Skeletal muscle tissue (tissue), 4 donors: ENCODE data around the gene ZBTB7B. TPM values are rescaled to one million over a fixed set of nuclear protein-coding genes. Genes with fewer than 3 reads are reported as not detected.

Source experiments
- H3K27ac ChIP-seq: one replicate; pipeline ENCODE4 v1.7.0; 2013; ENCODE audit warnings: mild to moderate bottlenecking, low read depth, low read length, inconsistent platforms
- H3K27me3 ChIP-seq, 3 donors: one replicate each; pipeline ENCODE4 v1.7.0; 2013; ENCODE audit warnings: low read length in 3 of 3; ENCODE audit not compliant: control insufficient read depth in 3 of 3, insufficient read depth in 3 of 3
- H3K36me3 ChIP-seq, 3 donors: one replicate each; pipeline ENCODE4 v1.7.0; 2013; ENCODE audit warnings: low read length in 3 of 3; ENCODE audit not compliant: control insufficient read depth in 3 of 3, insufficient read depth in 3 of 3
- H3K4me1 ChIP-seq, 3 donors: one replicate each; pipeline ENCODE4 v1.7.0; 2013; ENCODE audit warnings: low read length in 3 of 3, mild to moderate bottlenecking in 3 of 3; ENCODE audit not compliant: control insufficient read depth in 3 of 3, insufficient read depth in 3 of 3
- H3K4me3 ChIP-seq, 3 donors: one replicate each; pipeline ENCODE4 v1.7.0; 2013; ENCODE audit warnings: low read length in 3 of 3
- H3K9ac ChIP-seq, 3 donors: one replicate each; pipeline ENCODE4 v1.7.0; 2013; ENCODE audit warnings: low read length in 3 of 3, mild to moderate bottlenecking in 3 of 3, moderate library complexity in 2 of 3, low read depth in 1 of 3
- H3K9me3 ChIP-seq, 3 donors: one replicate each; pipeline ENCODE4 v1.7.0; 2013; ENCODE audit warnings: low read length in 3 of 3; ENCODE audit not compliant: control insufficient read depth in 3 of 3
- total RNA-seq: library from RNA; depleted of rRNA; stranded (reverse); fragments of >200 nt; gene quantifications from one replicate; pipeline ENCODE4 v1.2.3, GENCODE V29; 2014
- donor health status: Osteomylitis.

Gene ZBTB7B
- total RNA-seq, 1 donor from 2014 or later, result 7.8 TPM

GRCh38 chr1:155043301-155043702 is 40.7 kb downstream of the ZBTB7B start:
- Histone ChIP-seq H3K27ac (no peak overlapping the region), H3K9me3 (no peaks in the 10 kb centered on the region), H3K4me3 (no peak overlapping the region), H3K36me3 (no peaks in the 10 kb centered on the region), H3K27me3 (no peaks in the 10 kb centered on the region), H3K4me1 (peaks cover 21 to 40% (median 37%) of the 10 kb centered on the region in 3 donors), H3K9ac (no peak overlapping the region)

GRCh38 chr1:155043793-155044192 is 41.2 kb downstream of the ZBTB7B start:
- no peak overlapping the region for H3K4me3 ChIP-seq

DNA sequence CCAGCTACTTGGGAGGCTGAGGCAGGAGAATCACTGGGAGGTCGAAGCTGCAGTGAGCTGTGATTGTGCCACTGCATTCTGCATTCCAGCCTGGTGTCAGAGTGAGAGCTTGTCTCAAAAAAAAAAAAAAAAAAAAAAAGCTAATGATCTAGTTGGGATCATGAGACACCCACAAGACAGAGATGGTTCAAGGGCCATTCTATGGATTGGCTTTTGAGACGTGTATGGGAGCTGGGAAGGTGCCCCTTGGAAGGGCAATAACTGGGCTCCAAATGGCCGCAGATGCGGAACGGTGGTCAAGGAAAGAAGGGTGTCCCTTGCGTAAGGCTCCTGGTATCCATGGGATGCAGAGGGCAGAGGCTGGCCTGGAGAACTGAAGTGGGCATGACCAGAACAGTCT is 41.8 kb downstream of the ZBTB7B start:
- peaks cover 12 to 40% (median 32%) of the 10 kb centered on the region in 3 donors for H3K4me1 ChIP-seq
- H3K9me3 ChIP-seq, result no peaks in the 10 kb centered on the region
- H3K9ac ChIP-seq, result peak overlapping the region in 1 of 3 donors; percentile 16
- H3K27me3 ChIP-seq, result no peaks in the 10 kb centered on the region
- no peaks in the 10 kb centered on the region for H3K36me3 ChIP-seq
- peak overlapping the region in 1 of 3 donors; percentile 40 for H3K4me3 ChIP-seq
- H3K27ac ChIP-seq, result peak overlapping the region; percentile 69

More at GRCh38 chr1:155043793-155044192, 41.2 kb downstream of the ZBTB7B start:
- Histone ChIP-seq H3K27me3 (no peaks in the 10 kb centered on the region), H3K27ac (no peak overlapping the region), H3K9ac (no peak overlapping the region), H3K4me1 (peaks cover 16 to 40% (median 37%) of the 10 kb centered on the region in 3 donors), H3K36me3 (no peaks in the 10 kb centered on the region), H3K9me3 (no peaks in the 10 kb centered on the region)

DNA sequence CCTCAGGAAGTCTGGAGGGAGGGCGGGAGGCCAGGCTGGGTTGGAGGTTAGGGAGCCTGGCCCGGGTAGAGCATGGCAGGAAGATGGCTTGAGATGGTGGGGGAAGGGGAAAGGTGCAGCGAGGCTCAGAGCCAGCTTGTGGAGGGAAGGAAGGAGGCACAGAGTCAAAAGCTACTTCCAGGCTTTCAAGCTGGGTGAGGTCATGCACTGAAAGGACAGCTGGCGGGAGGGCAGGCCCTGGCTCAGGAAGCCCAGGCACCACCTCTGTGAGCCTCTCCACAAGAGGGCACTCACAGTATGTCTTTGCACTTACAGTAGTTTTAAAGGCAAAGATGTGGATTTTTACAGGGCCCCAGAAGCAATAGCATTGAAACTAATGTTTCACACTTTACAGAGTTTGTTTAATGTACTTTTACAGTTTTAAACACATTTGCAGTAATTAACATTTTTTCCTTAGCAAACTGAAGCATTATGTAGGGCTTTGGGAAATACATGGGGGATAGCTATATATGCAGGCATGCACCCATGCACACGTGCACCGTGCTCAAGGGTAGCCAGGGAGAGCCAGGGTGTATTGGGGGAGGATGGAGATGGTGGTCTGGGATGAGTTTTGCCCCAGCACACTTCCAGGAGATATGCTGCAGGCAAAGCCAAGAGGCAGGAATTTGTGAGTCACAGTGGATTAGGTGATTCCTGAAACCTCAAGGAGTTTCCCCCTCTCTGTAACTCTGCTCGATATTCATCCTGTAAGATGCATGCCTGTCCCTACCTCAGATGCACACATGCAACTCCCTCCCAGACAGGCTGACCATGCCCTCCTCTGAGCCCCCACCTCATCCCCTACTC is 42.4 kb downstream of the ZBTB7B start:
- Histone ChIP-seq H3K4me1 (peaks cover 17 to 46% (median 37%) of the 10 kb centered on the region in 3 donors), H3K9ac (peak overlapping the region in 1 of 3 donors; percentile 16), H3K27me3 (no peaks in the 10 kb centered on the region), H3K36me3 (no peaks in the 10 kb centered on the region), H3K4me3 (peak overlapping the region in 2 of 3 donors; percentile 22 to 40), H3K27ac (peak overlapping the region; percentile 69), H3K9me3 (no peaks in the 10 kb centered on the region)

GRCh38 chr1:155048449-155049334 is 46.1 kb downstream of the ZBTB7B start:
- Histone ChIP-seq H3K4me1 (peaks cover 40 to 74% (median 62%) of the 10 kb centered on the region in 3 donors), H3K27me3 (no peaks in the 10 kb centered on the region), H3K27ac (no peak overlapping the region), H3K9ac (peak overlapping the region in 1 of 3 donors; percentile 45), H3K4me3 (no peak overlapping the region), H3K9me3 (no peaks in the 10 kb centered on the region), H3K36me3 (peaks cover 0 to 3% (median 1%) of the 10 kb centered on the region in 3 donors)

- H3K27ac ChIP-seq, result peak overlapping the region; percentile 75
- H3K36me3 ChIP-seq, result peaks cover 6 to 10% (median 9%) of the 10 kb centered on the region in 3 donors
- no peaks in the 10 kb centered on the region for H3K9me3 ChIP-seq
- peaks cover 35 to 66% (median 56%) of the 10 kb centered on the region in 3 donors for H3K4me1 ChIP-seq
- peak overlapping the region; percentile 76 to 91 (median 84) for H3K9ac ChIP-seq
- peak overlapping the region; percentile 70 to 87 (median 86) for H3K4me3 ChIP-seq
- no peaks in the 10 kb centered on the region for H3K27me3 ChIP-seq
Observed at GRCh38 chr1:155049651-155050559, 47.3 kb downstream of the ZBTB7B start.

GRCh38 chr1:155050560-155051341 is 48.1 kb downstream of the ZBTB7B start, which contains the start of gene ADAM15:
TSS of gene ADAM15 (plus strand) at chr1:155051316. CDS start at chr1:155051387, 71 bp downstream.
- no peaks in the 10 kb centered on the region for H3K27me3 ChIP-seq
- peak within 1 kb of the TSS; percentile 76 to 91 (median 84) for H3K9ac ChIP-seq
- H3K4me3 ChIP-seq, result peak within 1 kb of the TSS; percentile 70 to 87 (median 86)
- H3K4me1 ChIP-seq, result peaks cover 28 to 57% (median 48%) of the 10 kb centered on the region in 3 donors
- H3K9me3 ChIP-seq, result no peaks in the 10 kb centered on the region
- H3K36me3 ChIP-seq, result peaks cover 10 to 14% (median 13%) of the 10 kb centered on the region in 3 donors
- peak within 1 kb of the TSS; percentile 75 for H3K27ac ChIP-seq

DNA sequence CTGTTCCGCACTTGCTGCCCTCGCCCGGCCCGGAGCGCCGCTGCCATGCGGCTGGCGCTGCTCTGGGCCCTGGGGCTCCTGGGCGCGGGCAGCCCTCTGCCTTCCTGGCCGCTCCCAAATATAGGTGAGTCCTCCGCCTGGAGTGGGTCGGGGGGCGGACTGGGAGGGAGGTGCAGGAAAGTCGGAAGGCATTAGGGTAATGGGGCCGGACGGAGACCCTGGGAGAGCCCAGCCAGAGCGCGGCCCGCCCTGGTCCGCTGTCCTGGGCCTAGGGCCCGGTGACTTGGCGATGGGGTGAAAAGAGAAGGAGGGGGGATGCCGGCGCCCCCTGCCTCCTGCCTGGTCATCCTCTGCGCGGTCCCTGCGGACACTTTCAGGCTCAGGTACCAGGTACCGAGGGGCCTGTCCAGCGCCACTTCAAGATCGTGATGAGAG is 48.8 kb downstream of the ZBTB7B start:
- H3K4me1 ChIP-seq, result peaks cover 28 to 55% (median 44%) of the 10 kb centered on the region in 3 donors
- peak overlapping the region; percentile 72 for H3K27ac ChIP-seq
- peaks cover 16 to 20% (median 19%) of the 10 kb centered on the region in 3 donors for H3K36me3 ChIP-seq
- H3K27me3 ChIP-seq, result no peaks in the 10 kb centered on the region
- peak overlapping the region; percentile 76 to 87 (median 79) for H3K9ac ChIP-seq
- H3K9me3 ChIP-seq, result no peaks in the 10 kb centered on the region
- peak overlapping the region; percentile 64 to 85 (median 70) for H3K4me3 ChIP-seq
